Activated CD8-positive, alpha-beta T cell treated with anti-CD3 and anti-CD28 coated beads for 36 hours (primary cell): ENCODE results near the gene IVD. TPM values are rescaled to one million over a fixed set of nuclear protein-coding genes. Genes with fewer than 3 reads are reported as not detected.

ENCODE experiments used
- ATAC-seq: fragments of 200-7000 bp; cut with Tn5 transposase; one replicate; pipeline ENCODE4 v1.10.0; 2021; ENCODE audit warnings: mild to moderate bottlenecking, moderate library complexity
- CTCF ChIA-PET: fragments of 350-600 bp; sonication (Branson Sonifier 250); formaldehyde crosslinking; loops from one replicate; lab custom pipeline; 2021; ENCODE audit warnings: antibody characterized with exemption; lab: Charles Lee
- POLR2A ChIA-PET: fragments of 350-600 bp; sonication (Branson Sonifier 250); formaldehyde crosslinking; loops from one replicate; lab custom pipeline; 2021; ENCODE audit warnings: antibody characterized with exemption; lab: Charles Lee
- DNase-seq: peaks from one replicate; pipeline ENCODE4 v3.0.0-alpha.2; 2020
- H3K27ac Mint-ChIP-seq: one replicate; pipeline ENCODE4 v1.8.0; 2021; ENCODE audit warnings: mild to moderate bottlenecking, mixed read lengths
- H3K27me3 Mint-ChIP-seq: one replicate; pipeline ENCODE4 v1.8.0; 2021; ENCODE audit warnings: mixed read lengths
- H3K36me3 Mint-ChIP-seq: one replicate; pipeline ENCODE4 v1.8.0; 2021; ENCODE audit warnings: low read depth, mixed read lengths
- H3K4me1 Mint-ChIP-seq: one replicate; pipeline ENCODE4 v1.8.0; 2021; ENCODE audit warnings: low read depth, mixed read lengths
- H3K4me3 Mint-ChIP-seq: one replicate; pipeline ENCODE4 v1.8.0; 2021; ENCODE audit warnings: mild to moderate bottlenecking, moderate library complexity, mixed read lengths
- H3K9me3 Mint-ChIP-seq: one replicate; pipeline ENCODE4 v1.8.0; 2021; ENCODE audit warnings: mixed read lengths
- intact Hi-C: fragments of 100-400 bp; cut with micrococcal nuclease; formaldehyde crosslinking; loops from one replicate; pipeline ENCODE4 v1.10.0; 2022
- total RNA-seq, 2 experiments: library from RNA; stranded (reverse); gene quantifications; one replicate each; pipeline ENCODE4 v1.2.3, GENCODE V29; 2021
- TF ChIP-seq, protein P1 (sequence below): fragments of 200-600 bp; IDR thresholded peaks from one replicate; pipeline ENCODE4 v1.8.0; 2022; ENCODE audit warnings: antibody characterized with exemption, mild to moderate bottlenecking

IVD gene
- total RNA-seq, 2 experiments from 2014 or later: 56.9 to 65.0 TPM

GRCh38 chr15:40430271-40430805 lies 24.7 kb downstream of the IVD start:
- ATAC-seq (no peak), DNase-seq (no peak)
- H3K27ac Mint-ChIP-seq: no peak overlapping the region
- TF ChIP-seq, protein P1, sequence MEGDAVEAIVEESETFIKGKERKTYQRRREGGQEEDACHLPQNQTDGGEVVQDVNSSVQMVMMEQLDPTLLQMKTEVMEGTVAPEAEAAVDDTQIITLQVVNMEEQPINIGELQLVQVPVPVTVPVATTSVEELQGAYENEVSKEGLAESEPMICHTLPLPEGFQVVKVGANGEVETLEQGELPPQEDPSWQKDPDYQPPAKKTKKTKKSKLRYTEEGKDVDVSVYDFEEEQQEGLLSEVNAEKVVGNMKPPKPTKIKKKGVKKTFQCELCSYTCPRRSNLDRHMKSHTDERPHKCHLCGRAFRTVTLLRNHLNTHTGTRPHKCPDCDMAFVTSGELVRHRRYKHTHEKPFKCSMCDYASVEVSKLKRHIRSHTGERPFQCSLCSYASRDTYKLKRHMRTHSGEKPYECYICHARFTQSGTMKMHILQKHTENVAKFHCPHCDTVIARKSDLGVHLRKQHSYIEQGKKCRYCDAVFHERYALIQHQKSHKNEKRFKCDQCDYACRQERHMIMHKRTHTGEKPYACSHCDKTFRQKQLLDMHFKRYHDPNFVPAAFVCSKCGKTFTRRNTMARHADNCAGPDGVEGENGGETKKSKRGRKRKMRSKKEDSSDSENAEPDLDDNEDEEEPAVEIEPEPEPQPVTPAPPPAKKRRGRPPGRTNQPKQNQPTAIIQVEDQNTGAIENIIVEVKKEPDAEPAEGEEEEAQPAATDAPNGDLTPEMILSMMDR: no peak
- peaks cover 4% of the 10 kb centered on the region for H3K27me3 Mint-ChIP-seq
- H3K4me3 Mint-ChIP-seq: no peak overlapping the region
- intact Hi-C loops: no loop called here
- ChIA-PET CTCF (interaction anchor here (0.7 to 1.2 kb wide), 3 partner anchors 19 to 93 kb away, joined by 3 read pairs; no protein-coding TSS in a partner anchor), POLR2A (no interaction called here)
- H3K36me3 Mint-ChIP-seq: no peaks in the 10 kb centered on the region
- H3K9me3 Mint-ChIP-seq: no peaks in the 10 kb centered on the region
- H3K4me1 Mint-ChIP-seq: no peaks in the 10 kb centered on the region

DNA sequence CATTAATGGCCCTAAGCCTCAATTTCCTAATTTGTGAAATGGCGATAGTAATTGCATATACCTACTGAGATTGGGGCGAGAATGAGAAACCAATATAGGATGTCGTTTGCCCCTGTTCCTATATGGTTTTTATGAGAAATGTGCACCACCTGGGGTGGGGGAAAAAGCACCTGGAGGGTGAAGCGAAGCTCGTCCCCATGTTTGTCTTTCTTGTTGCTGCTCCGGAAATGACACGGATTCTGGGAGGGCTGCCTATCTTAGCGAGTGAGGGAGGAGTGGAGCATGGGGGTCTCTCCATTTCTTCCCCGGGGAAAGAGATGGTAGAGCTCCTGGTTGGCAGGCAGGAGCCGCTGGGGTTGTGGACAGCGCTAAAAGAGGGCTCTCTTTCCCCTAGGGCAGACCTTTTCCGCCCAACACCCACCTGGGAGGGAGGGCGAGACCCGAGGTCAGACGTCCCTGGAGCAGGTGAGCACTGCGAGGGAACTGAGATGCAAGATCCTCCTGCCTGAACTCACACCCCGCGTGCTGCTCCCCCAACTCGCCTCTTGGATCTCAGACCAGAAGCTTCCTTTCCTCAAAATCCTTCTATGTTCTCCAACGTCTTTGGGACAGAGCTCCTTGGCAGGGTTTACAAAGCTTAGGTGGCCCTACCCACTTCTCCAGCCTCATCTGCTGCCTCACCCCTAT lies 29.6 kb downstream of the IVD start:
- no peak for ATAC-seq
- ChIA-PET POLR2A (interaction anchor here (1.0 to 1.2 kb wide), 3 partner anchors 14 to 31 kb away, joined by 3 read pairs; partner anchors contain the start of gene IVD), CTCF (interaction anchor here (0.8 to 1.7 kb wide), 5 partner anchors 9 to 156 kb away, joined by 3 to 7 read pairs (median 4); no protein-coding TSS in a partner anchor)
- Mint-ChIP-seq H3K36me3 (no peaks in the 10 kb centered on the region), H3K4me1 (peaks cover 21% of the 10 kb centered on the region), H3K4me3 (peak overlapping the region; percentile 29), H3K9me3 (no peaks in the 10 kb centered on the region), H3K27ac (no peak overlapping the region), H3K27me3 (peaks cover 39% of the 10 kb centered on the region)
- DNase-seq: no peak
- TF ChIP-seq, protein P1: no peak
- intact Hi-C loops: no loop called here

GRCh38 chr15:40435710-40436089 lies 30.1 kb downstream of the IVD start:
- TF ChIP-seq, protein P1: no peak
- intact Hi-C loops: no loop called here
- H3K4me3 Mint-ChIP-seq: peak overlapping the region; percentile 29
- POLR2A ChIA-PET: interaction anchor here (1.0 to 1.7 kb wide), 4 partner anchors 10 to 31 kb away, joined by 3 to 4 read pairs (median 3); partner anchors contain the start of gene IVD
- H3K27ac Mint-ChIP-seq: no peak overlapping the region
- peaks cover 21% of the 10 kb centered on the region for H3K4me1 Mint-ChIP-seq
- no peak for ATAC-seq
- H3K27me3 Mint-ChIP-seq: peaks cover 39% of the 10 kb centered on the region
- DNase-seq: no peak
- CTCF ChIA-PET: interaction anchor here (0.8 to 1.7 kb wide), 3 partner anchors 10 to 157 kb away, joined by 3 to 7 read pairs (median 4); no protein-coding TSS in a partner anchor
- H3K9me3 Mint-ChIP-seq: no peaks in the 10 kb centered on the region
- no peaks in the 10 kb centered on the region for H3K36me3 Mint-ChIP-seq

DNA sequence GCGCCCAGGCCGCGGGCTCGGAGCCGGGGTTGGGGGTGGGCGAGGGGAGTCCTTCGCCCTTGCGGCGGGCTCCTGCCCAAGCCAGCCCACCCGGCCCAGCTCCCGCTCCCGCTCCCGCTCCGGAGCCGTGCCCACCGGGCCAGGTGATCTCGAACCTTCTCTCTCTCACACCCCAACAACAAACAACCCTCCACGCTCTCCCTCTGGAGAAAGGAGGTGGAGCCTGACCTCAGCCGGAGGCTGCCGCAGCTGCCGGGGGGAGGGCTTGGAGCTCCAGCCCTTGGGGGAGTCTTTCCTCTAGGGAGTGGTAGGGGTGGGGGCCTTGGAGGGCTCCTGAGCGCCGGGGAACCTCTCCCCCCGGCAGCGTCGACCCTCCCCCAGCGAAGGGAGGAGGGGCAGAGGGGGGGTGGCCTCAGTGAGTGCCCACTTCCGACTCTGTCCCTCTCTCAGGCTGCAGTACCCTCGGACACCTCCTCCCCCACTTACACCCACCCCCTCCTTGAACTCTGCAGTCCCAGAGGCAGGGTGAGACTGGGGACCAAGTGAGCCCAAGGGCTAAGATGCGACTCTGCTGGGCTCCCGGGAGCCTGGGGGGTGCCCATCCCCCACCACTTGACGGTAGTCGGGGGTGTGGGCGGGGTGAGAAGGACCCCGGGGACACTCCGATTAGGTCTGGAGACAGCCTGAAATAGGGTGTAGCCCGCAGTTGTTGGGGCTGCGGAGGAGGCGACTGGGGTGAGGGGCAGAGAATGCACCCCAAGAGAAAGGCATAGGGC lies 30.7 kb downstream of the IVD start:
- Mint-ChIP-seq H3K4me1 (peaks cover 21% of the 10 kb centered on the region), H3K36me3 (no peaks in the 10 kb centered on the region), H3K27ac (no peak overlapping the region), H3K27me3 (peaks cover 39% of the 10 kb centered on the region), H3K9me3 (no peaks in the 10 kb centered on the region), H3K4me3 (peak overlapping the region; percentile 43)
- ChIA-PET POLR2A (interaction anchor here (1.0 to 1.7 kb wide), 3 partner anchors 11 to 30 kb away, joined by 3 to 4 read pairs (median 4); partner anchors contain the start of gene IVD), CTCF (interaction anchor here (1.2 to 1.7 kb wide), 2 partner anchors 10 to 71 kb away, joined by 3 to 7 read pairs; no protein-coding TSS in a partner anchor)
- DNase-seq (peak; percentile 27), ATAC-seq (no peak)
- TF ChIP-seq, protein P1: no peak
- intact Hi-C loops: no loop called here
